ENCODE measurements around the gene SMC4. TPM values are rescaled to one million over a fixed set of nuclear protein-coding genes. Genes with fewer than 3 reads are reported as not detected.
"Not testable (repeated sequence)": the region's sequence is repeated elsewhere in the genome, so short reads cannot be mapped to it uniquely, and the experiment has no call there.

SMC4 gene
- total RNA-seq, 1 experiment from 2014 or later = 198 TPM

DNA sequence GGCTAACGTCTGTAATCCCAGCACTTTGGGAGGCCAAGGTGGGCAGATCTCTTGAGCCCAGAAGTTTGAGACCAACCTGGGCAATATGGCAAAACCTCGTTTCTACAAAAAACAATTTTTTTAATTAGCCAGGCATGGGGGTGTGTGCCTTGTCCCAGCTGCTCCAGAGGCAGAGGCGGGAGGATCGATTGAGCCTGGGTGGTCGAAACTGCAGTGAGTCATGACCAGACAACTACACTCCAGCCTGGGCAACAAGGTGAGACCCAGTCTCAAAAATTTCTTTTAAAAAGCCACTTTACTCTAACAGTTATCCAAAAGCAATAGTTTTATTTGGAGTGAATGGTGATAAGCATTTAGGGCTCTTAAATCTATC is 37.6 kb downstream of the SMC4 start:
- no peak overlapping the region for H3K4me3 ChIP-seq
- peaks cover 58% of the 10 kb centered on the region for H3K4me1 ChIP-seq (replicated peaks)
- H3K9me3 ChIP-seq (replicated peaks) = no peaks in the 10 kb centered on the region
- peak; percentile 49 to 67 for DNase-seq (ENCODE audit: low read depth in 1 of 2, low spot score in 2 of 2)
- H3K27ac ChIP-seq = peak overlapping the region; percentile 3; the same call in 1 of the 2 replicates
- H3K27me3 ChIP-seq (replicated peaks) = no peaks in the 10 kb centered on the region
- H3K36me3 ChIP-seq = peaks cover 95% of the 10 kb centered on the region

DNA sequence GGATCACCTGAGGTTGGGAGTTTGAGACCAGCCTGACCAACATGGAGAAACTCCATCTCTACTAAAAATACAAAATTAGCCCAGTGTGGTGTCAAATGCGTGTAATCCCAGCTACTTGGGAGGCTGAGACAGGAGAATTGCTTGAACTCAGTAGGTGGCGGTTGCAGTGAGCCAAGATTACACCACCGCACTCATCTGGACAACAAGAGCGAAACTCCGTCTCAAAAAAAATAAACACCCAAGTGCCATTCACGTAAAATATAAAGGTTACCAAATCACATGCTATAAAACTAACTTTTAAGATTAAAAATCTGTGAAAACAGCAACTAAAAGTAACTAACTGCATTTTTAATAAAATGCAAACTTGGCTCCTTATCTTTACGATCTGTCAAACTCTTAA is 41.2 kb downstream of the SMC4 start:
- peaks cover 94% of the 10 kb centered on the region for H3K36me3 ChIP-seq
- peak overlapping the region; percentile 60 for H3K27ac ChIP-seq
- no peak overlapping the region for H3K4me3 ChIP-seq
- no peaks in the 10 kb centered on the region for H3K27me3 ChIP-seq (replicated peaks)
- peak; percentile 62 to 69 for DNase-seq (ENCODE audit: low read depth in 1 of 2, low spot score in 2 of 2)
- H3K9me3 ChIP-seq (replicated peaks) = no peaks in the 10 kb centered on the region
- peaks cover 71% of the 10 kb centered on the region for H3K4me1 ChIP-seq (replicated peaks)

GRCh38 chr3:160444411-160444810 is 45.0 kb downstream of the SMC4 start:
- H3K4me3 ChIP-seq = no peak overlapping the region
- peaks cover 93% of the 10 kb centered on the region for H3K36me3 ChIP-seq
- H3K27me3 ChIP-seq (replicated peaks) = no peaks in the 10 kb centered on the region
- no peak for DNase-seq (ENCODE audit: low read depth in 1 of 2, low spot score in 2 of 2)
- peaks cover 54% of the 10 kb centered on the region for H3K4me1 ChIP-seq (replicated peaks)
- H3K9me3 ChIP-seq (replicated peaks) = no peaks in the 10 kb centered on the region
- H3K27ac ChIP-seq = no peak overlapping the region

DNA sequence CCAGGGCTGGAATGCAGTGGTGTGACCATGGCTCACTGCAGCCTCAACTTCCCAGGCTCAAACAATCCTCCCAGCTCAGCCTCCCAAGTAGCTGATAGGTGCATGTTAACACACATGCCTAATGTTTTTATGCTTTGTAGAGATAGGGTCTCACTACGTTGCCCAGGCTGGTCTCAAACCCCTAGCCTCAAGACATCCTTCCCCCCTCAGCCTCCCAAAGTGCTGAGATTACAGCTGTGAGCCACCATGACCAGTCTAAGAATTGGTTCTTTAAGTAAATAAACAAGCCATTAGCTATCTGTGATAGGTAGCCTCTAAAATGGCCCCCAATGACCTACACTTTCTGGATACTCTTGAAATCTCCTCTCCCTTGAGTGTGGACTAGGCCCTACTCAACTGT is 46.4 kb downstream of the SMC4 start:
- Histone ChIP-seq H3K4me1 (replicated peaks) (peaks cover 49% of the 10 kb centered on the region), H3K36me3 (peaks cover 80% of the 10 kb centered on the region), H3K27ac (no peak overlapping the region), H3K4me3 (no peak overlapping the region; the same call in 1 of the 2 replicates), H3K9me3 (replicated peaks) (no peaks in the 10 kb centered on the region), H3K27me3 (replicated peaks) (no peaks in the 10 kb centered on the region)
- DNase-seq (ENCODE audit: low read depth in 1 of 2, low spot score in 2 of 2) = no peak

- Histone ChIP-seq H3K4me3 (peak overlapping the region; percentile 7; the same call in 1 of the 2 replicates), H3K27ac (no peak overlapping the region)
- DNase-seq (ENCODE audit: low read depth in 1 of 2, low spot score in 2 of 2) = no peak
These were observed 47.1 kb downstream of the SMC4 start for GRCh38 chr3:160446522-160447056.

DNA sequence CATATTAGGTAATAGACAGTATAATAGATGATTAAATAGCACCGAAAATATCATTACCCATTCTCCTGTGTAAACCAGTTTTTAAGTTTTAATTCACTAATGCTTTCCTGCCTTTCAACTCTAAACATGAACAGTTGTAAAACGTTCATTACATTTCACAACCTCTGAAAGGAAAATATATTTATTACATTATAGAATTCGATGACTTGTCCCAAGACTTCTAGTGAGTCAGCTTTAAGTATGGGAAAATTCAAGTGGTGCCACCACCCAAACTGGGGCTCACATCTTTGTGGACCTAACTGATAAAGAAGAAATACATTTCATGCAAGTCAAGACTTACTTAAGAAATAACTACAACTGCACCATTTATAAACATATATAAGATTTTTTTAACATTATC is 48.1 kb downstream of the SMC4 start:
- peaks cover 48% of the 10 kb centered on the region for H3K4me1 ChIP-seq (replicated peaks)
- peak overlapping the region; percentile 57 for H3K4me3 ChIP-seq
- H3K36me3 ChIP-seq = peaks cover 66% of the 10 kb centered on the region
- no peaks in the 10 kb centered on the region for H3K9me3 ChIP-seq (replicated peaks)
- no peaks in the 10 kb centered on the region for H3K27me3 ChIP-seq (replicated peaks)
- DNase-seq (ENCODE audit: low read depth in 1 of 2, low spot score in 2 of 2) = no peak
- H3K27ac ChIP-seq = peak overlapping the region; percentile 99

More at GRCh38 chr3:160446522-160447056, 47.1 kb downstream of the SMC4 start:
- H3K36me3 ChIP-seq = peaks cover 74% of the 10 kb centered on the region
- no peaks in the 10 kb centered on the region for H3K27me3 ChIP-seq (replicated peaks)
- H3K4me1 ChIP-seq (replicated peaks) = peaks cover 47% of the 10 kb centered on the region
- H3K9me3 ChIP-seq (replicated peaks) = no peaks in the 10 kb centered on the region

DNA sequence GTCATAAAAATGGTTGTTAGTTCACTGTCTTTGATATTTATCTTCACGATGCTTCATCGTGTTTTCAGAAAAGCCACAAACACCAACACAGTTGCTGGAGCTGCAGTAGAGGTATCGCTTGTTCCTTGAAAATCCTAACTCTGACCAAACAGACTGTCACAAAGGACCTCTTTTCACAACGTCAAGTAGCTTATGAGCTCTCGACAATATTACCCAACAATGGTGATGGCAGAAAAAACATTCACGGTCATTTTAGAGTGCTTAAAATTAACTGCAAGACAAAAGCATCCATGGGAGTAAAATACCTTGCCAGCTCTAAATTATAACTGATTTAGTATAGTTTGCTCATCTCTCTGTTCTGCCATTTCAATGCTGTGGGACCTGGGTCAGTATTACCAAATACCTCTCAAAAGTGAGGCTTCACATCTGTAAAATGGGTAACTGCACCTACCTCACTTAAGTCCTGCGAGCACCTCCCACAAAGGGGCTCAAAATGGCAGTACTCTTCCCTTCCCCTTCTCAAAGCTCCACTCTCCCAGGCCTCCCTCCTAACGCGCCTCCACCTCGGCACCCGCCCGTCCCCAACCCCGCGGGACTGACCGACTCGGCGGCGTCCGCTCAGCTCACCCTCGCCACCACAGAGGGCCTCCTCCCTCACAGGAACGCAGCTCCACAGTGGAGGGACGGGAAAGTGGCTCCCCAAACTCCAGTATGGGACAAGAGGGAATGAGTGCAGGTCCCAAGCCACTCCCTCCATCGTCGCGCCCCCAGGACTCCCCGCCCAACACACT is 49.6 kb downstream of the SMC4 start:
- DNase-seq (ENCODE audit: low read depth in 1 of 2, low spot score in 2 of 2) = peak in 1 of 2 experiments; percentile 39
- no peaks in the 10 kb centered on the region for H3K9me3 ChIP-seq (replicated peaks)
- peaks cover 40% of the 10 kb centered on the region for H3K4me1 ChIP-seq (replicated peaks)
- peak overlapping the region; percentile 57 for H3K4me3 ChIP-seq
- peak overlapping the region; percentile 99 for H3K27ac ChIP-seq
- H3K27me3 ChIP-seq (replicated peaks) = no peaks in the 10 kb centered on the region
- peaks cover 52% of the 10 kb centered on the region for H3K36me3 ChIP-seq

DNA sequence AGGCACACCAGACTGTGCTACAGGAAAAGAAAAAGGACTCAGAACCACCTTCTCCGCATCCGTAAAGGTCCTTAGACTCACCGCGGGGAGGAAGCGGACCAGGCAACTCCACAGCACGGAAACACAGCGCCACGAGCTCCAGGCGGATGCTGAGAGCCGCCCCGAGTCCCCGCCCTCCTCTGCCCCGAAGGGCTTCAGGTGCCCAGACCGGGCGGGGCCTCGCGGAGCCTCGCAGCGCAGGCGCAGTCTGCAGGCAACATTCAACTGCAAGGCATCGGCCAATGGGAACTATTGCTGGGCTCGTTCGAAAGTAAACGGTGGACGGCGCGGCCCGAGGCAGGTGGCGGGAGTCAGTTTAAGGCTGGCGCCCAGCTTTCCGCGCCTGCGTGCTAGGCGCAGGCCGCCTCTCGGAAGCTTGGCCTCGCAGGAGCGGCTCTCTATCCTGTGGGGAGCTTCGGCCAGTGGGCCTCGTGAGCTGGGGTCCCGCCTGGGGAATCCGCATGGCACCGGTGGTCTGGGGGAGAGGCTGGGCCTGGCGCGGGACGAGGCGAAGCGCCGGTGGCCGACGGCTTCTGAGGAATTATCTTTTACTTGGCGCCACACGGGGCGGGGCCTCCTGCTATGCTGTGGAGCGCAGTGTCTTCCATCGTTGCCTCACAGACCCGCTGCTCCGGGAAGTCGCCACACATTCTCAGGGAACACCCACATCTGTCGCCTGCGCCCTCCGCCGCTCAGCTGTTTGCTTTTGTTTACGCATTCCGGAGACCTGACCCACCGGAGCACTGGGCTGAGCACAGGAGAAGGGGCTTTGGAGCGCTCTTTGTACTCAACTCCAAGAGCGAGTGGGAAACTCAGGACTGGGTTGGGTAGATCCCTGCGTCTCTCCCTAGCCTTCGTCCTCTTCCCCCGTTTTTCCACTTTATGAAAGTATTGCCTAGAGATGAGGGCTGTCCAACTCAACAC is 50.5 kb downstream of the SMC4 start, which contains the start of gene TRIM59:
TSS of gene TRIM59 (minus strand) at position 151 of the 963 bp plus-strand sequence. CDS start 10,603 bp downstream, outside the sequence.
- Histone ChIP-seq H3K9me3 (replicated peaks) (no peaks in the 10 kb centered on the region), H3K36me3 (peaks cover 44% of the 10 kb centered on the region), H3K4me3 (peak within 1 kb of the TSS; percentile 57), H3K4me1 (replicated peaks) (peaks cover 34% of the 10 kb centered on the region), H3K27me3 (replicated peaks) (no peaks in the 10 kb centered on the region), H3K27ac (peak within 1 kb of the TSS; percentile 99)
- DNase-seq (ENCODE audit: low read depth in 1 of 2, low spot score in 2 of 2) = peak; percentile 98

DNA sequence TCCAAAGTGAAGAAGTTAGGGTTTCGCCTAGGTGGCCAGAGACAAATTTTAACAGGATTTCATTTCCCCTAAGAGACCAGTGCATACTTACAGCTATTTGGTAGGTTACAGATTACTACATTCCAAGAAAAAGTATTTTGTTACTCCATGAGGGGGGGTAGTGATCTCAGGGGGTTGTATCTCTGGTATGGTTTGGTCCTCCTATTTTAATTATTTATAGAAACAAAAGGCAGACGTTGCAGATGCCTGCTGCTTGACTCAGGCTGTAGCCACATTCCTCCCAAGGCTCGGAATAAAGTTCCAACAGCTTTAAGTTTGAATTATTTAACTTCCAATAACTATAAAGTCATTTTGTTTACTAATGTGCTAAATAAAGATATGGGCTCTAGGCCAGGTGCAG is 51.4 kb downstream of the SMC4 start:
- no peaks in the 10 kb centered on the region for H3K9me3 ChIP-seq (replicated peaks)
- H3K27me3 ChIP-seq (replicated peaks) = no peaks in the 10 kb centered on the region
- DNase-seq (ENCODE audit: low read depth in 1 of 2, low spot score in 2 of 2) = peak; percentile 79 to 94
- peaks cover 32% of the 10 kb centered on the region for H3K4me1 ChIP-seq (replicated peaks)
- peaks cover 35% of the 10 kb centered on the region for H3K36me3 ChIP-seq
- peak overlapping the region; percentile 57 for H3K4me3 ChIP-seq
- H3K27ac ChIP-seq = peak overlapping the region; percentile 99

DNA sequence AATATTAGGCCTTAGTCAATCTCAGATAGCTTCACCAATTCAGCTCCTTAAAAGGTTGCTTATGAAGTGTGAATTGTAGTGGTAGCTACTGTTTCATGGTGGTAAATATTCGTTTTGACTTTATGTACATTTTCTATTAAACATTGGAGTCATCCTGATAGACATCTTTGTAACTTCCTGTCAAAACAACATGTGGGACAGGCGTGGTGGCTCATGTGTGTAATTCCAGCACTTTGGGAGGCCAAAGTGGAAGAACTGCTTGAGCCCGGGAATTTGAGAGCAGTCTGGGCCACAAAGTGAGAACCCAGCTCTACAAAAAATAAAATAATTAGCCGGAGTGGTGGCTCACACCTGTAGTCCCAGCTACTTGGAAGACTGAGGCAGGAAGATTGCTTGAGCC is 52.2 kb downstream of the SMC4 start:
- DNase-seq (ENCODE audit: low read depth in 1 of 2, low spot score in 2 of 2) = peak in 1 of 2 experiments; percentile 61
- peaks cover 24% of the 10 kb centered on the region for H3K4me1 ChIP-seq (replicated peaks)
- no peaks in the 10 kb centered on the region for H3K9me3 ChIP-seq (replicated peaks)
- H3K4me3 ChIP-seq = no peak overlapping the region
- H3K27me3 ChIP-seq (replicated peaks) = no peaks in the 10 kb centered on the region
- H3K27ac ChIP-seq = peak overlapping the region; percentile 99
- peaks cover 27% of the 10 kb centered on the region for H3K36me3 ChIP-seq

GRCh38 chr3:160452251-160452650 is 52.8 kb downstream of the SMC4 start:
- H3K27ac ChIP-seq = peak overlapping the region; percentile 99
- DNase-seq (ENCODE audit: low read depth in 1 of 2, low spot score in 2 of 2) = not testable (repeated sequence)

GRCh38 chr3:160454995-160455394 is 55.5 kb downstream of the SMC4 start:
- H3K4me1 ChIP-seq (replicated peaks) = peaks cover 21% of the 10 kb centered on the region
- DNase-seq (ENCODE audit: low read depth in 1 of 2, low spot score in 2 of 2) = no peak
- H3K36me3 ChIP-seq = no peaks in the 10 kb centered on the region
- H3K27ac ChIP-seq = no peak overlapping the region
- H3K4me3 ChIP-seq = no peak overlapping the region
- H3K9me3 ChIP-seq (replicated peaks) = no peaks in the 10 kb centered on the region
- no peaks in the 10 kb centered on the region for H3K27me3 ChIP-seq (replicated peaks)

More at GRCh38 chr3:160452251-160452650, 52.8 kb downstream of the SMC4 start:
- H3K9me3 ChIP-seq (replicated peaks); H3K4me3 ChIP-seq; H3K27me3 ChIP-seq (replicated peaks): not testable (repeated sequence)
- H3K4me1 ChIP-seq (replicated peaks) = peaks cover 22% of the 10 kb centered on the region
- H3K36me3 ChIP-seq = peaks cover 22% of the 10 kb centered on the region

- DNase-seq (ENCODE audit: low read depth in 1 of 2, low spot score in 2 of 2) = no peak
- H3K36me3 ChIP-seq = no peaks in the 10 kb centered on the region
- H3K9me3 ChIP-seq (replicated peaks) = no peaks in the 10 kb centered on the region
- no peak overlapping the region for H3K27ac ChIP-seq
- H3K4me1 ChIP-seq (replicated peaks) = peaks cover 14% of the 10 kb centered on the region
- no peak overlapping the region for H3K4me3 ChIP-seq
- no peaks in the 10 kb centered on the region for H3K27me3 ChIP-seq (replicated peaks)
These were observed 56.4 kb downstream of the SMC4 start for GRCh38 chr3:160455846-160456245.

Data from SJSA1 (cell line).